Ascending aorta (tissue), 2 donors: ENCODE results near the gene EGFR. TPM values are rescaled to one million over a fixed set of nuclear protein-coding genes. Genes with fewer than 3 reads are reported as not detected.
A peak's percentile ranks its signal among the peaks of the same experiment; 100 is the strongest.

Source experiments
- DNase-seq, 2 donors: peaks; one replicate each; pipeline ENCODE4 v3.0.0-alpha.2; 2019; ENCODE audit warnings: low spot score in 2 of 2
- H3K27ac ChIP-seq, 2 donors: fragments of 200-600 bp; sonication (generic); one replicate each; pipeline ENCODE4 v1.5.1; 2016 to 2017; ENCODE audit warnings: mild to moderate bottlenecking in 1 of 2
- H3K27me3 ChIP-seq: fragments of 200-600 bp; sonication (generic); one replicate; pipeline ENCODE4 v1.5.1; 2017
- H3K36me3 ChIP-seq, 2 donors: fragments of 200-600 bp; sonication (generic); one replicate each; pipeline ENCODE4 v1.5.1; 2016
- H3K4me1 ChIP-seq, 2 donors: fragments of 200-600 bp; sonication (generic); one replicate each; pipeline ENCODE4 v1.5.1; 2016 to 2017; ENCODE audit warnings: mild to moderate bottlenecking in 1 of 2
- H3K4me3 ChIP-seq, 2 donors: fragments of 200-600 bp; sonication (generic); one replicate each; pipeline ENCODE4 v1.5.1; 2016 to 2017; ENCODE audit warnings: mild to moderate bottlenecking in 1 of 2
- H3K9me3 ChIP-seq, 2 donors: fragments of 200-600 bp; sonication (generic); one replicate each; pipeline ENCODE4 v1.5.1; 2016
- intact Hi-C: fragments of 100-400 bp; cut with DNase I; formaldehyde crosslinking; loops from one replicate; pipeline ENCODE4 v1.15.1; 2023
- total RNA-seq: library from RNA; depleted of rRNA; stranded (reverse); fragments of >200 nt; gene quantifications from one replicate; pipeline ENCODE4 v1.1.0, GENCODE V29; 2016
- TF ChIP-seq, protein P1 (sequence below), 3 experiments: fragments of 200-600 bp in 2 of 3; fragments of 450-650 bp in 1 of 3; sonication (generic) in 2 of 3; IDR thresholded peaks; one replicate each; pipeline ENCODE4 v1.5.1; 2016 to 2019; ENCODE audit warnings: antibody characterized with exemption in 3 of 3, mild to moderate bottlenecking in 1 of 3, moderate library complexity in 1 of 3

EGFR gene
- total RNA-seq, 1 donor from 2014 or later = 33.8 TPM

DNA sequence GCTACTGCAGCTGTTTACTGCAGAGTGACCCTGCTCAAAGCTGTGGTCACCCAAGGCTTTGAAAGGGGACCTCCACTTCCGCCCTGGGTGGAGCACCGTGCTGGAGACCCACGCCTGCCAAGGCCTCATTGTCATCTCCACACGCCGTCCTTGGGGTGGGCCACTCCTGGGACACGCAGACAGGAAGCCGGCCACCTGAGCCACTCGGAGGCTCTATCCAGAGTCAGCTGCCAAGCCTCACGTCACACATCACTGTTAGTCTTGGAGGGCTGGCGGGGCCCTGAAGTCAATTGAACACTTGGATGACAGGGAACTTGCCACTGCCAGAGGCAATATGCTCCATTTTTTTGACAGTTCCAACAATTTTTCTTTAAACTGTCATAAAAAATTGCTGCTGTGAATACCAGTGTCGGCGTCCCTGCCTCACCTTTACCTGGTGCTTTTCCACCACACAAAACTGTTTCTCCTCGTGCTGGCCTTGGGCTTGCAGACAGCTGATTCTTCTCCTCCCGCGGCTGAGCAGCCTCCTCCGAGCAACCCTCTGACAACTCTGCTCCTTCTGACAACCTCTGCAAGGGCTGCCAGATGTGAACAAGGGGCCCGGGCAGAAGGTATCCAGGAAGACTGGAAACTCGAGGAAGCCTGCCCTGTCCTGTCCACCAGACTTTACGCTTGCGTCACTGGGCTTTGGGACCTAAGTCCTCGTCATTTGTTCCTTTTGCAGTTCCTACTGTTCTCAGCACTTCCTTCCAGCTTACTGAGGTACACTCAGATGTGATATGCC is 81.9 kb downstream of the EGFR start:
- peak overlapping the region; percentile 12 to 35 for H3K4me3 ChIP-seq
- H3K9me3 ChIP-seq = no peaks in the 10 kb centered on the region
- intact Hi-C loops = loop anchor here (2.0 kb wide), 2 partner anchors 30 to 36 kb away; no protein-coding TSS in a partner anchor
- TF ChIP-seq, protein P1, sequence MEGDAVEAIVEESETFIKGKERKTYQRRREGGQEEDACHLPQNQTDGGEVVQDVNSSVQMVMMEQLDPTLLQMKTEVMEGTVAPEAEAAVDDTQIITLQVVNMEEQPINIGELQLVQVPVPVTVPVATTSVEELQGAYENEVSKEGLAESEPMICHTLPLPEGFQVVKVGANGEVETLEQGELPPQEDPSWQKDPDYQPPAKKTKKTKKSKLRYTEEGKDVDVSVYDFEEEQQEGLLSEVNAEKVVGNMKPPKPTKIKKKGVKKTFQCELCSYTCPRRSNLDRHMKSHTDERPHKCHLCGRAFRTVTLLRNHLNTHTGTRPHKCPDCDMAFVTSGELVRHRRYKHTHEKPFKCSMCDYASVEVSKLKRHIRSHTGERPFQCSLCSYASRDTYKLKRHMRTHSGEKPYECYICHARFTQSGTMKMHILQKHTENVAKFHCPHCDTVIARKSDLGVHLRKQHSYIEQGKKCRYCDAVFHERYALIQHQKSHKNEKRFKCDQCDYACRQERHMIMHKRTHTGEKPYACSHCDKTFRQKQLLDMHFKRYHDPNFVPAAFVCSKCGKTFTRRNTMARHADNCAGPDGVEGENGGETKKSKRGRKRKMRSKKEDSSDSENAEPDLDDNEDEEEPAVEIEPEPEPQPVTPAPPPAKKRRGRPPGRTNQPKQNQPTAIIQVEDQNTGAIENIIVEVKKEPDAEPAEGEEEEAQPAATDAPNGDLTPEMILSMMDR (IDR thresholded peaks at IDR 0.05) = no peak
- peak overlapping the region; percentile 41 to 46 for H3K27ac ChIP-seq
- H3K36me3 ChIP-seq = no peaks in the 10 kb centered on the region
- DNase-seq = peak in 1 of 2 donors; percentile 87
- H3K4me1 ChIP-seq = peaks cover 4 to 27% of the 10 kb centered on the region in 2 donors
- no peaks in the 10 kb centered on the region for H3K27me3 ChIP-seq

GRCh38 chr7:55101359-55101758 is 82.5 kb downstream of the EGFR start:
- TF ChIP-seq, protein P1 (IDR thresholded peaks at IDR 0.05) = no peak
- H3K27me3 ChIP-seq = no peaks in the 10 kb centered on the region
- intact Hi-C loops = loop anchor here (2.0 kb wide), 2 partner anchors 29 to 37 kb away; no protein-coding TSS in a partner anchor
- H3K27ac ChIP-seq = peak overlapping the region; percentile 41 to 46
- no peaks in the 10 kb centered on the region for H3K9me3 ChIP-seq
- H3K4me1 ChIP-seq = peaks cover 4 to 27% of the 10 kb centered on the region in 2 donors
- no peaks in the 10 kb centered on the region for H3K36me3 ChIP-seq
- no peak for DNase-seq
- H3K4me3 ChIP-seq = peak overlapping the region in 1 of 2 donors; percentile 35

DNA sequence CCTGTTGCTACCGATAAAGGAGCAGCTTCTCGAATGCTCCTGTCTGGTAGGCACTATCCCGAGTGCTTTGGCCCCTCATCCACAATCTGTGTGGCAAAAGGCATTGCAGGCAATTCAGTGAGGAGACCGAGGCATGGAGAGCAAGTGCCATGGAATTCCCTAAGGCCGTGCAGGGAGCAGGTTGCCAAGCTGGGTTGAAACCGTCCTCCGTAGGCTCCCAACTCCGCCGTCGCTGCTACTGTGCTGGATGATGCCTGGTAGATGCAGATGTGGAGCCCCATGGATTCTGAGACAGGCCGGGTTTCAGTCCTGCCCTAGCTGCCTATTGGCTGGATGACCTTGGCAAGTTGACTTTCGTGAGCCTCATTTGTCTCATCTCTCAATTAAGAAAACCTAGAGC is 85.3 kb downstream of the EGFR start:
- Histone ChIP-seq H3K4me3 (no peak overlapping the region), H3K36me3 (no peaks in the 10 kb centered on the region), H3K27ac (no peak overlapping the region), H3K4me1 (peaks cover 4 to 39% of the 10 kb centered on the region in 2 donors), H3K27me3 (no peaks in the 10 kb centered on the region), H3K9me3 (no peaks in the 10 kb centered on the region)
- intact Hi-C loops = no loop called here
- no peak for DNase-seq
- TF ChIP-seq, protein P1 (IDR thresholded peaks at IDR 0.05) = no peak

DNA sequence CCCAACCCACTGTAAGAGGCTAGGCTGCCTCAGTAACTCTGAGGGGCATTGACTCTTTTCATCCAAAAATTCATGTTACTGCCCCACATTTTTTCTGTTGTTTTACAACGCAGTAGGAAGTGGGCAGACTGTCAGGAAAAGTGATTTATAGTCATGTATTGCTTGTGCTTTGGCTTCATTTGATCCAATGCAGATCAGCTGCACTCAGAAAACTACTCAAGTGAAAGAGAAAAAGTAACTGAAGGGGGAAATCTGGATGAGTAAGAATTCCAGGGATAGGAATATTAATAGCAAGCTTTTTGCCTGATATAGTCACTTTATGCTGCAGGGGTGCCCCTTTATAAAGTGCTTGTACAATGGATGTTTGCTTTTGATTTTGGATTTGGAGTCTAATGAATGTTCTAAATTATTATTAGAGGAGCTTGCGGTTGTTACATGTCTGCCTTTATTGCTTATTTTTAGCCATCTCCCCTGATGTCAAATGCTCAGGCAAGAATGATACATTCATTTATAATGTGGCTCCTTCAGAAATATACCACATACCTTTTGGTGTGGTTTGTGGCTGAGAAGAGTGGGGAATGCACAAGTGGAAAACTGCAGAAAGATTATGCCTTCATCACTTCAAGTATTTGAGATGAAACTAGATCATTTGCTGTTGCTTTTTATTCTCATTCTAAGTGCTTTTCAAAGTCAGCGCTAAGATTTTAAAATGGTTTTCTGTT is 86.1 kb downstream of the EGFR start:
- Histone ChIP-seq H3K27me3 (no peaks in the 10 kb centered on the region), H3K27ac (no peak overlapping the region), H3K4me3 (no peak overlapping the region), H3K9me3 (no peaks in the 10 kb centered on the region), H3K4me1 (peaks cover 3 to 36% of the 10 kb centered on the region in 2 donors), H3K36me3 (no peaks in the 10 kb centered on the region)
- no peak for DNase-seq
- intact Hi-C loops = no loop called here
- TF ChIP-seq, protein P1 (IDR thresholded peaks at IDR 0.05) = no peak

DNA sequence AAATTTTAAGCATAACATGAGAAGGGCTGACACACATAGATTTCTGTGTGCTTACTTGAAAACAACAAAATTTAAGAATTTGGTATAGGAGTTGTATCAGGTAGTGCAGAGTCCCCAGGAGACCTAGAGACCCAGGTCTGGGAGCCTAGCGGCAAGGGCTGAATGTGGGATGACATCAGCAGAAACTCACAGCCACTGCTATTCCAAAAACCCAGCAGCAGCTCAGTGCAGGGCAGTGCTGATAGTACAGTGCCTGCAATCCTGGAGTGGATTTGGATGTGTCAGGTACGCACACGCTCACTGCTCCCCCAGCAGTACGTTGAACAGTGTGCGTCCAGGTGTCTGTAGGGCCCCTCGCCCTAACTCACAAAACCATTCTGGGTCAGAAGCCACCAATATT is 87.1 kb downstream of the EGFR start:
- H3K9me3 ChIP-seq = no peaks in the 10 kb centered on the region
- TF ChIP-seq, protein P1 (IDR thresholded peaks at IDR 0.05) = no peak
- H3K4me1 ChIP-seq = peaks cover 3 to 37% of the 10 kb centered on the region in 2 donors
- no peaks in the 10 kb centered on the region for H3K27me3 ChIP-seq
- no peaks in the 10 kb centered on the region for H3K36me3 ChIP-seq
- no peak overlapping the region for H3K27ac ChIP-seq
- intact Hi-C loops = no loop called here
- no peak for DNase-seq
- no peak overlapping the region for H3K4me3 ChIP-seq
